OCI-M1 (cell line): Measurements from ENCODE around the gene RPRD1A.
A peak's percentile ranks its signal among the peaks of the same experiment; 100 is the strongest.
"Not testable (repeated sequence)": the region's sequence is repeated elsewhere in the genome, so short reads cannot be mapped to it uniquely, and the experiment has no call there.

Experiments used
- DNase-seq: peaks from one replicate; lab custom pipeline; 2025; lab: John Stamatoyannopoulos, UW

Gene RPRD1A, protein sequence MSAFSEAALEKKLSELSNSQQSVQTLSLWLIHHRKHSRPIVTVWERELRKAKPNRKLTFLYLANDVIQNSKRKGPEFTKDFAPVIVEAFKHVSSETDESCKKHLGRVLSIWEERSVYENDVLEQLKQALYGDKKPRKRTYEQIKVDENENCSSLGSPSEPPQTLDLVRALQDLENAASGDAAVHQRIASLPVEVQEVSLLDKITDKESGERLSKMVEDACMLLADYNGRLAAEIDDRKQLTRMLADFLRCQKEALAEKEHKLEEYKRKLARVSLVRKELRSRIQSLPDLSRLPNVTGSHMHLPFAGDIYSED

DNA sequence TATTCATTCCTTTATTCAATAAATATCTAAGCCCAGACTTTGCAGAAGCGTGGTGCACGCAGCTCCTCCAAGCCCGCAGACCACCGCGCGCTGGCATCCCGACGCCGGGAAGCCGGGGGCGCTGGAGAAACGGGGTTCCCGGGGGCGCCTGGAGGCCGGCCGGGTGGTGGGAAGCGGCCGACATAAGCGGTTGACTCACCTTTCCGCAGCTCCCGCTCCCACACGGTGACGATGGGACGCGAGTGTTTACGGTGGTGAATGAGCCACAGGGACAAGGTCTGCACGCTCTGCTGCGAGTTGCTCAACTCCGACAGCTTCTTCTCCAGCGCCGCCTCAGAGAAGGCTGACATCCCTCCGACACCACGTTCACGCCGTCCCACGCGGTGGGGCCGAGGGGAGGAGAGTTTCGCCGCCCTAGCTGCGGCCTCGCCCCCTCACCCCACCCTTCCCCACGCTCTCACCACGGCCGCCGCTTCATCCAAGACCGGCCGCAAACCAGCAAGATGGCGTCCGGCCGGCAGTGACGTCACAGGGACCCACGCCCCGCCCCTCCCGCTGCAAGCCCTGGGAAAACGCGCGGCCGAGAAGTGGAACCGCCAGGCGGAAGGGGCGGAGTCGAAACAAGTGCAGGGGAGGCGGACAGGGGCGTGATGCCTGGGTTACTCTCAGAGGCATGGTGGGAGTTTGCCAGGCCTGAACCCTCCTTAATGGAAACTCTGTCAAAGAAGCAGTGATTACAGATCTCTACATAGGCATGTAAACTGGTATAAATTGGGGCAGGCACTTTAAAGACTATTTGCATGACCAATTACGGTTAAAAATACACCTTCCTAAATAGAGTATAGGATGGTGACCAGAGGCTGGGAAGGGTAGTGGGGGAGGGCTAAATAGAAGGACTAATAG lies at the start of gene RPRD1A:
Gene RPRD1A, minus strand, starts transcription at position 505 of the 903 bp plus-strand sequence. Its CDS starts 155 bp downstream, at position 350.
- peak; percentile 97 for DNase-seq

GRCh38 chr18:36116771-36117170 lies 49.4 kb upstream of the RPRD1A start:
- not testable (repeated sequence) for DNase-seq

DNA sequence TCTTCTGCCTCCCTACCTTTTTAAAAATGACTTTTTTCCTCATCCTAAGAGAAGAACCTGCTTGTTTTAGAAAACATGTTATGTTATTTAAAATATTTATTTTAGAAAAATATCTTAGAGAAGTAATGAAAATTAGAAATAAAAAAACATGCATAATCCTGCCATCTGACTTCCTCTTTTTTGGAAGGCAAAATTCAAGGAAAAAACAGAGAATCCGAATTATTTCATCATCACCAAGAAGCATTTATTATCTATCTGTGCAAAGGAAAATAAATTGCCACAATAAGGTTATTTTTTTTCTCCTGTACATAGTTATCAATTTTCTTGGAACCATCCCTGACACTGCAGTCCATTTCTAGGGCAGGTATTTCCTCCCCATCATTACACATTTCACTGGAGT lies 47.4 kb upstream of the RPRD1A start:
- DNase-seq: no peak

GRCh38 chr18:36114251-36114650 lies 46.9 kb upstream of the RPRD1A start:
- no peak for DNase-seq

DNA sequence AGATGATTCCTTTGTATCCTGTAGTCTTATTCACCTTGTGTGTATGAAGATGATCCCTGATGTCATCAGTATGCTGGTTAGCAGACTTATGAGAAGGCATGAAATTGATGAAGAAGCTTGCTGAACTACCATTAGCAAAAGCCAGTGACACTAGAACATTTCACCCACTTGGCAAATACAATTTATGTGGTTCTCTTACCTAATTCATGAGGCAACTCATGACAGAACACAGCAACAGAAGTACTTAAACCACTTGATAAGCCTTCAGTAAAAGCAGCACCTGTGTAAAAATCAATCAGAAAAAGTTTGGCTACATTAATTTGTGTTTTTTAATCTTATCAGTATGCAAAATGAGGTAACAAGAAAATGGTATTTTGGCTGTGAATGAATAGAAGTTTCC lies 44.9 kb upstream of the RPRD1A start:
- no peak for DNase-seq

- DNase-seq: no peak
Observed at GRCh38 chr18:36109737-36110136, 42.4 kb upstream of the RPRD1A start.

GRCh38 chr18:36108601-36109000 lies 41.2 kb upstream of the RPRD1A start:
- DNase-seq: no peak

DNA sequence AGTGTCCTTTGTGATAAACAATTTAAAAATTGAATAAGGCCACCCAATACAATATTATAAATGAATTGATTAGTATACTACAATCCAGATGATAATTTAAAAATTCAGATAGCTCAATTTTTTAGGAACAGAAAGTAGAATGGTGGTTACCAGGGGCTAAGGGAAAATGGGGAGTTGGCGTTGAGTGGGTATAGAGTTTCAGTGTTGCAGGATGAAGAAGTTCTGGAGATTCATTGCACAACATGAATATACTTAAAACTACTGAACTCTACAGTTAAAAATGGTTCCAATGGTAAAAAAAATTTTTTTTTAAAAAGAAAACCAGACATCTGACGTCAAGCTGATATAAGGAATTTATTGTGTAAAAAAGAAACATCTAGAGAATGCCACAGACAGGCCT lies 40.8 kb upstream of the RPRD1A start:
- DNase-seq: no peak

DNA sequence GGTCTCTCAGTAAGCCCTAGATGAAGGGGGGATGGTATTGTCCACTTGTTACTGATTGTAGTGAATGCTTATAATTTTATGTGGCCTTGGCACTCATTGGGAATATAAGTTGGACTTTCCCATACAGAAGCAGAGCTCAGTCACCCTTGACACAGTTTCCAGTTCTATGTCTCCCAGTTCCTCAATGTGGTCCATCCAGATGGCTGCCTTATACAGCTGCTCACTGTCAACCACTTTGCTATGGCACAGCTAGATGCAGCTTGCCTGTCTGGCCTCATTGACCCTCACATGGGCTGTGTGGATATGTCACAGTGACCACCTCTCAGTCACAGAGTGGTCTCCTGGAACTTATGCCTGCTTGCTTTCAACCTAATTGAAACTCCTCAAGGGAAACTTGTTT lies 40.1 kb upstream of the RPRD1A start:
- DNase-seq: no peak

DNA sequence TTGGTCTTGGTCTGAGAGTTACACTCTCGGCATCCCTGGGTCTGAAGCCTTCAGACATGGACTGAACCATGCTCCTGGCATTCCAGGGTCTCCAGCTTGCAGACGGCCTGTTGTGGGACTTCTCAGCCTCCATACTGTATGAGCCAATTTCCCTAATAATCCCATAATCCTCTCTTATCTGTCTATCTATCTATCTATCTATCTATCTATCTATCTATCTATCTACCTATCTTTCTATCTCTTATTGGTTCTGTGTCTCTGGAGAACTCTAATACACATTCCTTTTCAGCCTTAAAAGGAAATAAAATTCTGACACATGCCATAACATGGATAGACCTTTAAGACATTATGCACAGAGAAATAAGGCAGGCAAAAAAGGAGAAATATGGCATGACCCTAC lies 37.4 kb upstream of the RPRD1A start:
- DNase-seq: no peak

- no peak for DNase-seq
Observed at GRCh38 chr18:36101943-36102342, 34.6 kb upstream of the RPRD1A start.

DNA sequence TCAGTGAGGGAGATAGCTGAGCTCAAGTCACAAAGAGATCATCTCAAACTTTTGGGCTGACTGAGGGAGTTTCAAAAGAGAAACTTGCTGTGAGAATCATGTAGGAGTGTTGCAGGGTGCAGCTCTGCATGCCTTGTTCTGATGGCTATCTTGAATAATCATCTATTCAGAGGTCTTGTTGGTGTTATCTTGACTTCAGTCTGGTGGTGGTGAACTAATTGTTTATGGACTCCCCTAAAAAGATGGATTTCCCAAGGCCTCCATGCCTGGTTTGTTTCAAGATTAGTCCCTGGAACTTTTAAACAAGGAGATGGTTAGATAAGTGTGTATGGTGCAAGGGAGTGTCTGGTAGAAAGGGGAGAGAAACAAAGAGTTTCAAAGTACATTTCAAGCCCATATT lies 32.0 kb upstream of the RPRD1A start:
- peak; percentile 19 for DNase-seq

DNA sequence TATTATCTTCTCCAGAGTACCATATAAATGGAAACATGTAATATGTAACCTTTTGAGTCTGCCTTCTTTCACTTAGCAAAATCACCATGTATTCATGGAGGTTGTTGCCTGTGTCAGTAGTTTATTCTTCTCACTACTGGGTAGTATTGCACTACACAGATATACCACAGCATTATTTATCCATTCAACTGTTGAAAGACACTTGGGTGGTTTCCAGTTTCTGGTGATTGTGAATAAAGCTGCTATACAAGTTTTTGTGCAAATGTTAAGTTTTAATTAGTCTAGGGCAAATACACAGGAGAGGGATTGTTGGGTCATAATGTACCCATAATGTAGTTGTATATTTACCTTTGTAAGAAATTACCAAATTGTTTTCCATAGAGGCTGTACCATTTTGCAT lies 29.6 kb upstream of the RPRD1A start:
- no peak for DNase-seq

DNA sequence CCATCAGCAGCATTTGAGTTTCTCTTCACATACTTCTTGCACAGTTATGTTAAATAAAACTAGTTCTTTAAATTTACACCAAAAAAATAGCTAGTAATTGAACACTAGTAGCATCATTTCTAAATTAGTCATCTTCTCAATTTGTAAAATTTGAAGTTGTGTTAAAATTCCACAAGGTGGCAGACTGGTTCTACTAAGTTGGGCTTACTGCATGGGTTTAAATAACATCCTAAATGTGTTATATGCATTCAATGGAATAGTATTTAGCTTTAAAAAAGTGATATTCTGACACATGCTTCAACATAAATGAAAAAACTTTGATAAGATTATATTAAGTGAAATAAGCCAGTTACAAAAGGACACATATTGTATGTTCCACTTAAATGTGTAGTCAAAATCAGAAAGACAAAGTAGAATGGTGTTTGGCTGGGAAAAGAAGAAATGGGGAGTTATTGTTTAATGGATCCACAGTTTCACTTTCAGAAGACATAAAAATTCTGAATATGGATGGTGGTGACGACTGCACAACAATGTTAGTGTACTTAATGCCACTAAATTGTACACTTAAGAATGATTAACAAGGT lies 28.7 kb upstream of the RPRD1A start:
- peak; percentile 73 for DNase-seq

- DNase-seq: no peak
Observed at GRCh38 chr18:36094431-36094830, 27.1 kb upstream of the RPRD1A start.

DNA sequence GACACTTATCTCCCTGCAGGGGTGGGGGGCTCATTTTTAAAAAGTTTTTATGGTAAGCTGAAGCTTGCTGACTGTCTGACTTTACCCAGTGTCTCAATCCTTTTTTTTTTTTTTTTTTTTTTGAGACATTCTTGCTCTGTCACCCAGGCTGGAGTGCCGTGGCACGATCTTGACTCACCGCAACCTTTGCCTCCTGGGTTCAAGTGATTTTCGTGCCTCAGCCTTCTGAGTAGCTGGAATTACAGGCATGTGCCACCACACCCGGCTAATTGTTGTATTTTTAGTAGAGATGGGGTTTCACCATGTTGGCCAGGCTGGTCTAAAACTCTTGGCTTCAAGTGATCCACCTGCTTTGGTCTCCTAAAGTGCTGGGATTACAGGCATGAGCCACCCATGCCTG lies 24.8 kb upstream of the RPRD1A start:
- not testable (repeated sequence) for DNase-seq

- DNase-seq: no peak
Observed at GRCh38 chr18:36089001-36089400, 21.6 kb upstream of the RPRD1A start.

DNA sequence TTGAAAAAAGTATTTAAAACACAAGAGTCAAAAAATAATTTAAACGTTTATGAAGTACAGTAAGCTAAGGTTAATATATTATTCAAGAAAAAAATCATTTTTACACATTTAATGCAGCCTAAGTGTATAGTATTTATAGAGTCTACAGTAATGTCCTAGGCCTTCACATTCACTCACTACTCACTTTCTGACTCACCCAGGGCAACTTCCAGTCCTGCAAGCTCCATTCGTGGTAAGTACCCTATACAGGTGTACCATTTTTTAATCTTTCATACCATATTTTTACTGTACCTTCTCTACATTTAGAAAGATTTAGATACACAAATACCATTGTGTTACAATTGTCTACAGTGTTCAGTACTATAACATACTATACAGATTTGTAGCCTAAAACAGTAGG lies 20.9 kb upstream of the RPRD1A start:
- DNase-seq: no peak

- DNase-seq: no peak
Observed at GRCh38 chr18:36086186-36086585, 18.8 kb upstream of the RPRD1A start.

DNA sequence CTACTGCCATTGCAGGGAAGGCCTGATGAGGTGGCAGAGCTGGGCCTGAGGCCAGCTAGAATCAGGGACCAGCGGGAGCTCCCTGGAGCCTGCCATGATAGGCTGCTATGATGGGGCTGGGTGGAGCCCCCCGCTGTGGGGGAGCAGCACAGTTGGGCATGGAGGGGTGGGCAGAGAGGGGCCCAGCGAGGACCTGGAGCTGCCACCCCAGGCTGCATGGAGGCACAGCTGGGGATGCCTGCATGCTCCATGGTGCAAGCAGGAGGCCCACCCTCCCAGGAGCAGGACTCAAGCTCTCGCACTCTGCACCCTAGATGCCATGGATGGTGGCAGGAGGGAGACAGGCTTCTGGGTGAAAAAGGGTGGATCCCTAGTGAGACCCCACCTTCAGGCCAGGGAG lies 17.8 kb upstream of the RPRD1A start:
- DNase-seq: no peak

DNA sequence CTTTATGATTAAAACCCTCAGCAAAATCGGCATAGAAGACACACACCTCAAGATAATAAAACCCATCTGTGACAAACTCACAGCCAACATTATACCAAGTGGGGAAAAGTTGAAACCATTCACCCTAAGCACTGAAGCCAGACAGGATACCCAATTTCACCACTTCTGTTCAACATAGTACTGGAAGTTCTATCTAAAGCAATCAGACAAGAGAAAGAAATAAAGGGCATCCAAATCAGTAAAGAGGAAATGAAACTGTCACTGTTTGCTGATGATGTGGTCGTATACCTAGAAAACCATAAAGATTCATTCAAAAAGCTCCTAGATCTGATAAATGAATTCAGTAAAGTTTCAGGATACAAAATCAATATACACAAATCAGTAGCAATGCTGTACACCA lies 16.4 kb upstream of the RPRD1A start:
- no peak for DNase-seq

DNA sequence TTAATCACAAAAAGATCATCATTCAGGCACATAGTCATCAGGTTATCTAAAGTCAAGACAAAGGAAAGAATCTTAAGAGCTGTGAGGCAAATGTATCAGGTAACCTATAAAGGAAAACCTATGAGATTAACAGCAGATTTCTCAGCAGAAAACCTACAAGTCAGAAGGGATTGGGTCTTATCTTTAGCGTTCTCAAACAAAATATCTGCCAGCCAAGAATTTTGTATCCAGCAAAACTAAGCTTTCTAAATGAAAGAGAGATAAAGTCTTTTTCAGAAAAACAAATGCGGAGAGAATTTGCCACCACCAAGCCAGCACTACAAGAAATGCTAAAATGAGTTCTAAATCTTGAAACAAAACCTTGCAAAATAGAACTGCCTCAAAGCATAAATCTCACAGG lies 13.8 kb upstream of the RPRD1A start:
- DNase-seq: not testable (repeated sequence)
